Mucosa of rectum (tissue), 2 donors: ENCODE results near the gene AKT1S1.
A peak's percentile ranks its signal among the peaks of the same experiment; 100 is the strongest.

Experiments
- H3K27ac ChIP-seq, 2 donors: one replicate each; pipeline ENCODE4 v1.7.0; 2013; ENCODE audit warnings: inconsistent platforms in 2 of 2, low read depth in 2 of 2, low read length in 2 of 2
- H3K27me3 ChIP-seq, 2 donors: one replicate each; pipeline ENCODE4 v1.7.0; 2013; ENCODE audit warnings: low read length in 2 of 2; ENCODE audit not compliant: control insufficient read depth in 2 of 2, insufficient read depth in 2 of 2
- H3K36me3 ChIP-seq, 2 donors: one replicate each; pipeline ENCODE4 v1.7.0; 2013; ENCODE audit warnings: low read length in 2 of 2; ENCODE audit not compliant: control insufficient read depth in 2 of 2, insufficient read depth in 2 of 2
- H3K4me1 ChIP-seq, 2 donors: one replicate each; pipeline ENCODE4 v1.7.0; 2013; ENCODE audit warnings: low read length in 2 of 2, mild to moderate bottlenecking in 1 of 2; ENCODE audit not compliant: control insufficient read depth in 2 of 2, insufficient read depth in 2 of 2
- H3K4me3 ChIP-seq, 2 donors: one replicate each; pipeline ENCODE4 v1.7.0; 2013; ENCODE audit warnings: low read length in 2 of 2
- H3K9ac ChIP-seq, 2 donors: one replicate each; pipeline ENCODE4 v1.7.0; 2013; ENCODE audit warnings: low read length in 2 of 2, low read depth in 1 of 2, mild to moderate bottlenecking in 1 of 2
- H3K9me3 ChIP-seq, 2 donors: one replicate each; pipeline ENCODE4 v1.7.0; 2013; ENCODE audit warnings: low read length in 2 of 2; ENCODE audit not compliant: control insufficient read depth in 2 of 2
- donor health status: healthy.
- donor health status: Normal muscosa, but diverticular disease.

AKT1S1 gene

GRCh38 chr19:49882643-49883042 lies 5.5 kb upstream of the AKT1S1 start:
- peaks cover 7 to 11% of the 10 kb centered on the region in 2 donors for H3K4me1 ChIP-seq
- no peaks in the 10 kb centered on the region for H3K27me3 ChIP-seq
- no peak overlapping the region for H3K4me3 ChIP-seq
- H3K9me3 ChIP-seq = no peaks in the 10 kb centered on the region
- no peak overlapping the region for H3K9ac ChIP-seq
- H3K36me3 ChIP-seq = peaks cover 56 to 59% of the 10 kb centered on the region in 2 donors
- no peak overlapping the region for H3K27ac ChIP-seq

GRCh38 chr19:49881672-49882394 lies 4.7 kb upstream of the AKT1S1 start:
- Histone ChIP-seq H3K4me1 (peaks cover 7 to 11% of the 10 kb centered on the region in 2 donors), H3K27me3 (no peaks in the 10 kb centered on the region), H3K36me3 (peaks cover 56 to 59% of the 10 kb centered on the region in 2 donors), H3K9ac (no peak overlapping the region), H3K27ac (no peak overlapping the region), H3K9me3 (no peaks in the 10 kb centered on the region), H3K4me3 (no peak overlapping the region)

GRCh38 chr19:49881186-49881585 lies 4.0 kb upstream of the AKT1S1 start:
- Histone ChIP-seq H3K9ac (no peak overlapping the region), H3K36me3 (peaks cover 56 to 59% of the 10 kb centered on the region in 2 donors), H3K9me3 (no peaks in the 10 kb centered on the region), H3K4me3 (no peak overlapping the region), H3K27me3 (no peaks in the 10 kb centered on the region), H3K27ac (no peak overlapping the region), H3K4me1 (peaks cover 7 to 11% of the 10 kb centered on the region in 2 donors)

GRCh38 chr19:49880162-49880869 lies 3.2 kb upstream of the AKT1S1 start:
- Histone ChIP-seq H3K27ac (no peak overlapping the region), H3K36me3 (peaks cover 56 to 59% of the 10 kb centered on the region in 2 donors), H3K9ac (no peak overlapping the region), H3K27me3 (no peaks in the 10 kb centered on the region), H3K4me1 (peaks cover 13 to 17% of the 10 kb centered on the region in 2 donors), H3K4me3 (no peak overlapping the region), H3K9me3 (no peaks in the 10 kb centered on the region)

- Histone ChIP-seq H3K4me1 (peaks cover 16 to 18% of the 10 kb centered on the region in 2 donors), H3K27me3 (no peaks in the 10 kb centered on the region), H3K9ac (no peak overlapping the region), H3K27ac (no peak overlapping the region), H3K9me3 (no peaks in the 10 kb centered on the region), H3K36me3 (peaks cover 51 to 53% of the 10 kb centered on the region in 2 donors), H3K4me3 (no peak overlapping the region)
These were observed 2.2 kb upstream of the AKT1S1 start for GRCh38 chr19:49879243-49879963.

GRCh38 chr19:49878744-49879070 lies 1.6 kb upstream of the AKT1S1 start:
- H3K36me3 ChIP-seq = peaks cover 44 to 46% of the 10 kb centered on the region in 2 donors
- no peak overlapping the region for H3K9ac ChIP-seq
- H3K27ac ChIP-seq = peak overlapping the region in 1 of 2 donors; percentile 99
- H3K4me1 ChIP-seq = peaks cover 16 to 18% of the 10 kb centered on the region in 2 donors
- H3K9me3 ChIP-seq = no peaks in the 10 kb centered on the region
- peak overlapping the region; percentile 97 to 99 for H3K4me3 ChIP-seq
- H3K27me3 ChIP-seq = no peaks in the 10 kb centered on the region

DNA sequence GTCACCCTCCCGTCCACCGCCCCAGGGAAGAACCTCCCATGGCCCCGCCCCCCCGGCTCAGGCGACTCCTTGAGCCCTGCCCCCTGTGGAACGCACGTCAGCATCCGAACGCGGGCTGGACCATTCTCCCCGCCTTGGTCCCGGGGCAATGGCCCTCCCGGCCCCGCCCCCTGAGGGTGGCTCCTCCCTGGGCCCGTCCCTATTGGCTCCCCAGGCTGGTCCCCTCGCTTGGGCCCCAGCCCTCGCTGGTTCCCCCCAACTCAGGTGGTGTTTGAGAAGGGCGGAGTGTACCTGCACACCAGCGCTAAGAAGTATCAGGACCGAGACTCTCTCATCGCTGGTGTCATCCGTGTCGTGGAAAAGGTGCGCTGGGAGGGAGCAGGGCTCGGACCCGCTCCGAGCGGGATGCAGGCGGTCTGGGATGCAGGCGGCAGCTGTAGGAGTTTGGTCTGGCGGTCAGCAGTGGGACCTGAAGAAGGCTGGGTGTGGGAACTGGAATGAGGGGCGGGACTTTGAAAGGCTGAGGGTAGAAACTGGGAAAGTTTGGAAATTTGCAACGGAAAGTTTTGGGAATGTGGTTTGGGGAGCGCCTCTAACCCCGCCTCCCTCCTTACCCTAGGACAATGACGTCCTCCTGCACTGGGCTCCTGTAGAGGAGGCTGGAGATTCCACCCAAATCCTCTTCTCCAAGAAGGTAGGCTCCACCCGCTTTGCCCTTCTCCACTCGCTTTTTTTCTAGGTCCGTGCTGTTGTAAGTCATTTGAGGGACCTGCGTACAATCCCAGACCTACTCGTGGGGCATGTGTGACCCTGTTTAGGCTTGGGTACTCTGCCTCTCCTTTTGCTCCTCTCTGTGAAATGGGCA lies 956 bp upstream of the AKT1S1 start:
- Histone ChIP-seq H3K36me3 (peaks cover 38 to 40% of the 10 kb centered on the region in 2 donors), H3K4me1 (peaks cover 16 to 18% of the 10 kb centered on the region in 2 donors), H3K9ac (peak overlapping the region; percentile 86 to 98), H3K27ac (peak overlapping the region; percentile 98 to 99), H3K4me3 (peak overlapping the region; percentile 97 to 99), H3K9me3 (no peaks in the 10 kb centered on the region), H3K27me3 (no peaks in the 10 kb centered on the region)

DNA sequence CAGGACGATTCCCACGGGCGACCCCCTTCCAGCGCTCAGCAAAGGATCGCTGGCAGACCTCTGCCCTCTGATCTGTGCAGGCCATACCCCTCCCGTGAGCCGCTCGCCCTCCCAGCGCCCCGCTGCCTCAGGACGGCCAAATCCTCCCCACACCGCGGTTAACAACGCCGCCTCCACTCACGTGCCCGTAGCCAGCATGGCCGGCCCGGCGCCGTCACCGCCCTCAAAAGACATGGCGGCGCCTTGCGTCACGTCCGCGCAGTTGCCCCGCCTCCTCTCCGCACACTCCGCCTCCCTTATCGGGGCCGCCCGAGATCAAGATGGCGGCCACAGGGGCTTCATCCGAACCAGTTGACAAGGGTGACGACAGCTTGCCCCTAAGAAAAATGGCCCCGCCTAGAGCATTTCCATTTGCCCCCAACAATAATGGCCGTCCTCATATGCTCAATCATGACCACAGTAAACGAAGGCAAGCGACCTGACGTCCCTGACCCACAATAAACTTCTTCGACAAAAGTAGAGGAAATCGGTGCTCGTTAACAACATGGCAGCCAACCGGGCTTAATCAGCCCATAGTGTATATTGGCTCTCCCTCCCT lies 634 bp downstream of the AKT1S1 start:
- H3K4me1 ChIP-seq = peaks cover 16 to 18% of the 10 kb centered on the region in 2 donors
- peak overlapping the region; percentile 98 to 99 for H3K27ac ChIP-seq
- no peaks in the 10 kb centered on the region for H3K27me3 ChIP-seq
- H3K36me3 ChIP-seq = peaks cover 24 to 25% of the 10 kb centered on the region in 2 donors
- H3K9ac ChIP-seq = peak overlapping the region; percentile 99 to 100
- H3K4me3 ChIP-seq = peak overlapping the region; percentile 99
- no peaks in the 10 kb centered on the region for H3K9me3 ChIP-seq

GRCh38 chr19:49875857-49876421 lies 1.2 kb downstream of the AKT1S1 start:
- H3K36me3 ChIP-seq = peaks cover 19 to 22% of the 10 kb centered on the region in 2 donors
- H3K9ac ChIP-seq = peak overlapping the region; percentile 99 to 100
- no peaks in the 10 kb centered on the region for H3K9me3 ChIP-seq
- H3K27me3 ChIP-seq = no peaks in the 10 kb centered on the region
- H3K4me3 ChIP-seq = peak overlapping the region; percentile 99
- peak overlapping the region; percentile 98 to 99 for H3K27ac ChIP-seq
- H3K4me1 ChIP-seq = peaks cover 18% of the 10 kb centered on the region in 2 donors
